Stimulated activated CD8-positive, alpha-beta memory T cell treated with anti-CD3 and anti-CD28 coated beads, Interleukin-4, amount 100 ng/mL, for 24 hours (primary cell): ENCODE measurements around the gene THY1.
"Not testable (repeated sequence)": the region's sequence is repeated elsewhere in the genome, so short reads cannot be mapped to it uniquely, and the experiment has no call there.

Experiments used
- DNase-seq: peaks from one replicate; pipeline ENCODE4 v3.0.0-alpha.2; 2020; ENCODE audit warnings: low read depth

THY1 gene

DNA sequence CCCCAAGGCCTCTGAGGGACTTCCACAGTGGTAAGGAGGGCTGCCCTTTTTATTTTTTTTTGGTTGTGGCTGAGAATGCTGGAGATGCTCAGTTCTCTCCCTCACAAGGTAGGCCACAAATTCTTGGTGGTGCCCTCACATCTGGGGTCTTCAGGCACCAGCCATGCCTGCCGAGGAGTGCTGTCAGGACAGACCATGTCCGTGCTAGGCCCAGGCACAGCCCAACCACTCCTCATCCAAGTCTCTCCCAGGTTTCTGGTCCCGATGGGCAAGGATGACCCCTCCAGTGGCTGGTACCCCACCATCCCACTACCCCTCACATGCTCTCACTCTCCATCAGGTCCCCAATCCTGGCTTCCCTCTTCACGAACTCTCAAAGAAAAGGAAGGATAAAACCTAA is 4.2 kb downstream of the THY1 start:
- no peak for DNase-seq

DNA sequence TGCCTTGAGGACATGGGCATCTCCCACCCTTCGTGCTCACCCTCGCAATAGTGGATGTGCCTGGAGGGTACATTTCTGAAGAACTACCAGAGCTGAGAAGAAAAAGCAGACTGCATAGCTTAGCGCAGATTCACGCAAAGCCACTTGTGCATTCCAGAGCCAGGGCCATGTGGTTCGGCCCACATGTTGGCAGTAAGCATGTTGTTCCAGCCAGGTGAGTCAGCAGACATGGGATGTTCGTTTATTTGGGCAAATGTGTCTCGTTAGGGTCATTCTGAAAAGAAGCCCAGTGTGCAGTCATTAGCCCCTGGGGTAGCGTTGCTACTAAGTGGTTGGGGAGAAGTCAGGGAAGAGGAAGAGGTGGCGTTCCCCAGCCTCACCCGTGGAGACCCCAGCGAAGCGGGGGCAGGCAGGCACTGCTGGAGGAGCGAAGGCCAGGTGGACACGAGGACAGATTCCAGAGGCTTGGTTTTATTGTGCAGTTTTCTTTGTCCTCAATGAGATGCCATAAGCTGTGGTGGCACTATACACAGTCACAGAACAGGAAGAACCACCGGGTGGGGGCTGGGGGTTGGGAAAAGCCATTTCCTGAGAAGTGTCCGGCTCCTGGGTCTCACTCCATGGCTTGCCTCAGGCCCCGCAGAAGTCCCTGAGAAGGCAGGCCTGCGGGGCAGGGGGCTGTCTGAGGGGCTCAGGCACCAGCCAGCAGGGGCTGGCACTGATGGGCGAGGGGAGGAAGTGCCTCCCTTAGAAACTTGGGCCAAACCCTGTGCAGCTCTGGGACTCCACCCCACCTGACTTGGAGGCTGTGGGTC is 5.0 kb downstream of the THY1 start:
- no peak for DNase-seq

DNA sequence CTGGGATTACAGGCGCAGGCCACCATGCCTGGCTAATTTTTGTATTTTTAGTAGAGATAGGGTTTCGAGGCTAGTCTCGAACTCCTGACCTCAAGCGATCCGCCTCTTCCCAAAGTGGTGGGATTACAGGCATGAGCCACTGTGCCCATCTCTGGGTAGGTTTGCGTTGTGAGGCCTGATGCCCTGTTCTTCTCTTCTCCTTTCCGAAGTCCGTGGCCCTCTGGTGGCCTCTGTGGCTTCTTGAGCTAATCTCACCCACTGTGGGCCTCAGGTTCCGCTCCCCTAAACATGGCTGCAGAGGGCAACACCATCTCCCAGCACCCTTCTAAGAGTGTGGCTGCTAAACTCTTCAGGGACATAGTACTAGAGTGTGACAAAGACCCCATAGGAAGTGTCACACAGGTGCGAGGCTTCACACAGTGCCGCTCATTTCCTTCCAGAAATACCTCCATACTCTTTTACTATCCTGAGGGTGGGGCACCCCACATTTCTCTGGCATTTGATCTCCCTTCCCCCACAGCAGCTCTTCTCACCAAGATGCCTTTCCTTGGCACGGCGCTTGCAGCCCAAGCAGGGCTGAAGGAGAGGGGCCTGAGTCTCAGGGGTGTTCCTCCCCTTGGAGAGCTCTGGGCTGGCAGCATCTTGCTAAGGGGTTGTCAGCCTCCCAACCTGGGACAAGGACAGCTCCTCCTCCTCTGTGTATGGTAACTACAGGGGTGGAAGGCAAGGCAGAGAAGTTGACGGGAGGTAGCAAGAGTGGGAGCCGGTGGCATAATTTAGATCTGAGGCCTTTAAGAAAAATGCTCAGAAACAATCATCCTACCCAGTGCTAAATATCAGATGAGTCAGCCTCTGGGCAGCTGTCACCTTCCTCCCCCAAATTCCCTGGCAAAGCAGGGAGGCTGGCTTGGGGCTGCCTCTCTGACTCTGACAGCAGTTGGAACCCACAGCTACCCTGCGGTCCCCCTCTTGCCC is 6.1 kb downstream of the THY1 start:
- no peak for DNase-seq

DNA sequence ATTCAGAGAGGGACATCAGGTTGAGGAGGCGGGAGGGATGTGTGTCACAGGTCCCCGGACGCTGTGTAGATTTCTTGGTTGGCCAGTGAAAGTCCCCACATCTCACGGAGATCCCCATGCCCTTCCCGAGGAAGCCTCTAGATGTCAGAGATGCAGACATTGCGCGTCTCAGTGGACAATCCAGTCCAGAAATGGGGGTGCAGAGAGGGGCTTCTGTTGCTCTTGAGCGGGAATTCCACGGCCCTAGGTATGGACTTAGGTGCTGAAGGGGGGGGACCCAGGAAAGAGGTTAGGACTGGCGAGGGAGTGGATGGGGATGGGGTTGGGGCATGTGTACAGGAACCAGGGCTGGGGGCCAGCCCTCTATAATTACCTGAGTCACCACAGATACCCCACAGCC is 7.0 kb downstream of the THY1 start:
- no peak for DNase-seq

DNA sequence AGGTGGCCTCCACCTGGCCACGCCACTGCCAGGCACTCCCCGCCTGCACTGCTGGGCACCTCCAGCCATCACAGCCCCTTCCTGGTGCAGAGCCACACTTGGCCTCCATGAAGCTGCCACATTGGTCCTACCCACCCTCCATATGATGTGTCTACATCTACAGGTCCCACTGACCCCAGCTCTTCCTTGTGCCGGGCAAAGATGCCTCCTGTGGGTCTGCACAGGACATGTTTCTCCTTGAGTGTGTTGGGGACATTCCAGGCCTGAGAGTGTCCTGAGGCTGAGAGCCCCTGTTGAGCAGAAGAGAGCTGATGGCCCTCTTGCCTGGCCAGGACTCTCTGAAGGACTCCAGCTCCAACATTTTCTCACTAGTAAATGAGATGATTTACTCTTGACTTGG is 7.5 kb downstream of the THY1 start:
- no peak for DNase-seq

DNA sequence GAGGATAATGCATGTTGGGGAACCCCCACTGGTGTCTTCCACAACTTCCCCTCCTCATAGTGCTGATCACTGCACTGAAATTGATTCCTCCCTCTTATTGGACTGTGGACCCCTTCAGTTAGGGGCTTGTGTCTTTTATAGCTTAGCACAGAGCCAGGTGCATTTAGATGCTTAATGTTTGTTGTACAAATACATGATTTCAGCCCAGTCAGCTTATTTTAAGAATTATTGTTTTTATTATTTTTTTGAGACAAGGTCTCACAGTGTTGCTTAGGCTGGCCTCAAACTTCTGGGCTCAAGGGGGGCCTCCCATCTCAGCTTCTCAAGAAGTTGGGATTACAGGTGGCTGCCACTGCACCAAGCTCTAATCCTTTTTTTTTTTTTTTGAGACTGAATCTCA is 8.2 kb downstream of the THY1 start:
- DNase-seq = no peak

DNA sequence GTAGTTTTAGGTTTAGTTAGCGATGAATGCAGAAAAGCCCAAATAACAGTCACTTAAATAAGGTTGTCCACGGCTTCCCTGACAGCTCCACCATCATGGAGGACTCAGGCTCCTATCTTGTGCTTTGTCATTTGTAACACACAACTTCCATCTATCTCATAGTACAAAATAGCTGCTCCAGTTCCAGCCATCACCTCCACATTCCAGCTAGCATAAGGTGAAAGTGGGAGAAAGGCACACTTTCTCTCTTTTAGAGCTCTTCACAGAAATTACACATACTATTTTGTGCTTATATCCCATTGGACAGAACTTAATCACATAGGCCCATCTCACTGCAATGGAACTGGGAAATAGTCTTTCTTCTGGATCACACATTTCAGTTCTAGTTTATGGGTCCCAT is 8.7 kb downstream of the THY1 start:
- DNase-seq = no peak

DNA sequence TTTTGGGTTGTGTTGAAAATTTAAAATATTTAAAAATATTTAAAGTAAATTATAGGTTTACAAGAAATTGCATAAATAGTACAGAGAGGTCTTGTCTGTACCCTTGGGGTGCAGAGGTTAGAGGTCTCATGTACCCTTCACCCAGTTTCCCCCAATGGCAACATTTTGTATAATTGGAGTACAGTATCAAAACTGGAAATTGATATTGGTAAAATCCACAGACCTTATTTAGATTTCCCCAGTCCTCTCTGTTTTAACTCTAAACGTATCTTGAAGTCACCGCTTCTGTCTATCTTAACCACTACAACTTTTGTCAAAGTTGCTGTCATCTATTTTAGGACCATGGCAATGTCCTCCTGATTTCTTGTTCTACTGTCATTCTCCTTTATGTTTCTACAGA is 10.9 kb downstream of the THY1 start:
- no peak for DNase-seq

DNA sequence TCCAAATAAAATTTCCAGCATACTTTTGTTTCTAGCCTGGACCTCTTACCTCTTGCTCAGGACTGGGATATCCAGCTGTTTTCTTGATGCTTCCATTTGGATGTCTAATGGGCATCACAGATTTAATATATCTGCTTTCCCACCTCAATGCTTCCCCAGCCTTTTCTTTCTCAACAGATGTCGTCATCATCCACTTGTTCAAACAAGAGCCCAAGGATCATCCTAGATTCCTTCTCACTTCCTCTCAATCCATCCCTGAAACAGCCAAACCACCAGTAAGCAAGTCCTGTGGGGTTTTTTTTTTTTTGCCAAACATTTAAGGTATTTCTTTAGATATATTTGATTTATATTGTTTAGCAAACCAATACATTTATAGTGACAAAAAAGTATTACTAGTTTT is 12.5 kb downstream of the THY1 start:
- DNase-seq = no peak

DNA sequence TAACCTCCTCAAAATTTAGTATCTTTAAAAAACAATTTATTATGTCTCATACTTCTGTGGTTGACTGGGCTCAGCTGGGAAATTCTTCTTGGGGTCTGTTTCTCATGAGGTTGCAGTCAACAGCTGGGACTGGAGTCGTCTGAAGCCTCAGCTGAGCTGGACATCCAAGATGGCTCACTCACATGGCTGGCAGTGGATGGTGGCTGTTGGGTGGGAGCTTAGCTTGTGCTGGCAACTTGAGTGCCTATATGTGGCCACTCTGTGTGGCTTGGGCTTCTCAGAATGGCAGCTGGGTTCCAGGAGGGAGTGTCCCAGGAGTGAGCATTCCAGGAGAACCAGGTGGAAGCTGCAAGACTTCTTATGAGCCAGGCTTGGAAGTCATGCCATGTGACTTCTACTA is 13.2 kb downstream of the THY1 start:
- DNase-seq = no peak

DNA sequence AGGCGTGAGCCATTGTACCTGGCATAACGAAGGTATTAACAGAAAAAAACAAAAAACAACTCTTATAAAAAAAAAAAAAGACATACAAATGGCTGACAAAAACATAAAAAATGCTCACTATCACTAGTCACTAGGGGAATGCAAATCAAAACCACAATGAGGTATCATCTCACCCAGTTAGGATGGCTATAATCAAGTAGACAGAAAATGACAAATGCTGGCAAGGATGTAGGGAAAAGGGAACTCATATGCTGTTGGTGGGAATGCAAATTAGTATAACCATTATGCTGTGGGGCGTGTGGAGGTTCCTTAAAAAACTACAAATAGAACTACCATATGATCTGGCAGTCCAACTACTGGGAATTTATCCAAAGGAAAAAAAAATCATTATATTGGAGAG is 17.0 kb downstream of the THY1 start:
- DNase-seq = no peak

DNA sequence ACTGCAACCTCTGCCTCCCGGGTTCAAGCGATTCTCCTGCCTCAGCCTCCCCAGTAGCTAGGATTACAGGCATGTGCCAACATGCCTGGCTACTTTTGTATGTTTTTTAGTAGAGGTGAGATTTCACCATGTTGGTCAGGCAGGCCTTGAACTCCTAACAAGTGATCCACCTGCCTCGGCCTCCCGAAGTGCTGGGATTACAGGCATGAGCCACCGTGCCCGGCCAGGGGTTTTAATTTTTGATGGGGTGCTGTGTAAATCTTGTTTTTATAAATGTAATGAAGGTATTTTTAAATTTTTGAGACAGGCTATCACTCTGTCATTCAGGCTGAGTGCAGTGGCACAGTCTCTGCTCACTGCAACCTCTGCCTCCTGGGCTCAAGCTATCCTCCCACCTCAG is 17.5 kb downstream of the THY1 start:
- not testable (repeated sequence) for DNase-seq

DNA sequence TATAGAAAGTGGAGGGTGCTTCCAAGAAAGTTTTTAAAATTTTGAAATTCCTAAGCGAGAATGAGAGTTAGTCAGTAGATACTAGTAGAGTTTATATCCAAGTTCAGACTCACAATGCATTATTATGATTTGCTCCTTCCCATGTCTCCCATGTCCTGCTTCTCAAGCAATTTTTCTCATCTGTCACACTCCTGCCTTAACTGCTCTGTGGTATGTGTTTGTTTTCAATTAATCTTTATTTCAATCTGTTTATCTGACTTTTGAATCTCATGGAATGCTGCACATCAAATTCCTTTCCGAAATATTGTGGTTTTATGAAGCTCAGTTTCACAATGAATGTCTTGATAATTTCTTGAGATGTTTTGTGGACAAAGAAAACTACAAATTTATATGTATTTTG is 18.1 kb downstream of the THY1 start:
- no peak for DNase-seq

DNA sequence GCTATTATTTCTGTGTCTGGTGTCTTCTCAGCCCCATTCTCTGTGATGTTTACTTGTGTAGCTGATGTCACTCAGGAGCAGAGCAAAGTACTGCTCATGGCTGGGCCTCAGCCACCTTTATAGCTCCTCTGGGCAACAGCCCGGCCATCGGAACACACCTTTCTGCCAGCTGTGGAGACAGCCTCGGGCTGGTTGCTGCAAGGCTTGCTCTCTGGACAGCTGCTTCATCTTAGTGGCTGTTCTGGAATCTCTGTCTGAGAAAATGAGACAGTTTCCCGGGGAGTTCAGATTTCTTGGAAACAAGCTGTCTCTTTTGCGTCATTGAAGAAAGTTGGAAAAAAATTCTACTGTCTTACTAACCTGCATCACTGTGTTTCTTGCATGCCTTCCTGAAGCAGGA is 20.0 kb downstream of the THY1 start:
- DNase-seq = no peak

DNA sequence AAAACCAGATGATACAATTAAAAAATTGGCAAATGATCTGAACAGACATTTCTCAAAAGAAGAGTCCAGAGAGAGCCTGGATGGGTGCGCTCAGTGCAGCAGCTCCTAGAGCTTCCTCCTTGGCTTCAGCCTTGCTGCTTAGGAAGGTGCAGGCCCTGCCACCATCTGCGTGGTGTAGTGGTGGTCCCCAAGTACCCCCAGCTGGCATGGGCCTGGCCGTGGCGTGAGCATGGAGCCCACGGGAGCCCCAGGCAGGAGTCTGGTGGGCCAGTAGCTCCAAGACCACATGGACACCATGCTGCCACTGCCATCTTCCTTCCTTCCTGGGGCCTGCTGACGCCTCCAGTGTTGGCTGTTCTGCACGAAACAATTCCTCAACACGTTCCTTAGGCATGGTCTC is 20.5 kb downstream of the THY1 start:
- no peak for DNase-seq

DNA sequence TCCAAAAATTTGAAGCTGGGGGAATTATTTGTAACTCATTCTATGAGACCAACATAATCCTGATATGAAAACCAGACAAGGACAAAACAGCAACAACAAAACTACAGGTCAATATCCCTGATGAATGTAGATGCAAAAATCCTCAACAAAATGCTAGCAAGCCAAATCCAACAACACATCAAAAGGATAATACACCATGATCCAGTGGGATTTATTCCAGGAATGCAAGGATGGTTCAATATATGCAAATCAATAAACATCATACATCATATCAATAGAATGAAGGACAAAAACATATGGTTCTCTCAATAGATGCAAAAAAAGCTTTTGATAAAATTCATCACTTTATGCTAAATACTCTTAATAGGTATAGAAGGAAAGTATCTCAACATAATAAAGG is 22.1 kb downstream of the THY1 start:
- DNase-seq = no peak

DNA sequence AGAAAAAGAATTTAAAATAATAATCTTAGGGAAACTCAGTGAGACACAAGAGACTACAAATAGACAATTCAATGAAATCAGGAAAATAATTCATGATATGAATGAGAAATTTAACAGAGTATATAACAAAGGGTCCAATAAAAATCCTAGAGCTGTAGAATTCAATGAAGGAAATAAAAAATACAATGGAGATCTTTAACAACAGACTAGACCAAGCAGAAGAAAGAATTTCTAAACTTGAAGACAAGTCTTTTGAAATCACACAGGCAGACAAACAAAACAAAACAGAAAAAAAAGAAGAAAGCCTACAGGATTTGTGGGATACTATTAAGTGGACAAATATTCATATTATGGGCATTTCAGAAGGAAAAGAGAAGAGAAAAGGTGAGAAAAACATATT is 25.2 kb downstream of the THY1 start:
- DNase-seq = no peak

DNA sequence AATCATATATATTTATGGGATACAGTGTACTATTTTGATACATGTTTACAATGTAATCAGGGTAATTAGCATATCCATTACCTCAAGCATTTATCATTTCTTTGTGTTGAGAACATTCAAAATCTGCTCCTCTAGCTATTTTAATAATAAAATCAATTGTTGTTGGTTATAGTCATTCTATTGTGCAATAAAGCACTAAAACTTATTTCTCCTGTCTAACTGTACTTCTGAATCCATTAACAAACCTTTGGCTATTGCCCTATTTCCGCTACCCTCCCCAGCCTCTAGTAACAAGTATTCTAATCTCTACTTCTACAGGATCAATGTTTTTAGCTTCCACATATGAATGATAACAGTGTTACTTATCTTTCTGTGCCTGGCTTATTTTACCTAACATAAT is 26.1 kb downstream of the THY1 start:
- DNase-seq = no peak

DNA sequence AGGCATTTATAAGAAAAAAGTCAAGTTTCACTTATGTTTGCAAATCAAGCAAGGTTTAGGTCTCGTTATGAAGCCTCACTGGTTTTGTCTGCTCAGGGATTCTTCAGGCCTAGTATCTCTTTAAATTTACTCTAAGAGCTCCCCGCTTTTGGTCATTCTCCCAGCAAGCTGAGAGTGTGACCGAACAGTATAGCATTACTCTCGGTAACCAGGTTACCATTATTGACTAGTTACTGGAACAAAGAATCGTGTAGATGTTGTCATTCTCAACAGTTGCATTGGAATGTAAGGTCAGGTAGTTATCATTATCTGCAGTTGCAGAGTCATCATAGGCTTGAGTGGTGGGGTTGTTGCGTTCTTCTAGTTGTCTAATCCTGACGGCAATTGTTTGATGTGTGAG is 31.7 kb downstream of the THY1 start:
- no peak for DNase-seq

DNA sequence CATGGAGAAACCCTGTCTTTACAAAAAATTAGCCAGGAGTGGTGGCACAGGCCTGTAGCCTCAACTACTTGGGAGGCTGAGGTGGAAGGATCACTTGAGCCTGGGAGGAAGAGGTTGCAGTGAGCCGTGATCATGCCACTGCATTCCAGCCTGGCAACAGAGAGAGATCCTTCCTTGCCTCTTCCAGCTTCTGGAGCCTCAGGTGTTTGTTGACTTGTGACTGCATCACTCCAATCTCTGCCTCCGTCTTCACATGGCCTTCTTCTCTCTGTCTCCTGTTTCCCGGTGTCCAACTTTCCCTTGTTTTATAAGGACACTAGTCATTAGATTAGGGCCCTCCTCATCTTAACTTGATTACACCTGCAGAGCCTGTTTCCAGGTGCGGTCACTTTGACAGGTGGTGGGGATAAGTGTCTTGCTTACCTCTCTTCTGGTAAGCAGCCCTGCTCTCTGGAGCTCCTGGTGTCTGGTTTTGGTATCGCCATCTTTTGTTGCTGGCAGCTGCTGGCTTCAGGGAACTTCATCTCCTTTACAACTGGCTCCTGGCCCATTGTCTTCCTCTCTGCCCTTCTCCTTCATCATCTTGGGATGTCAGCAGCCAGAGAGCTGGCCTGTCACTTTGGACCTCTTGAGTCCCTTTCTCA is 33.2 kb downstream of the THY1 start:
- DNase-seq = no peak

DNA sequence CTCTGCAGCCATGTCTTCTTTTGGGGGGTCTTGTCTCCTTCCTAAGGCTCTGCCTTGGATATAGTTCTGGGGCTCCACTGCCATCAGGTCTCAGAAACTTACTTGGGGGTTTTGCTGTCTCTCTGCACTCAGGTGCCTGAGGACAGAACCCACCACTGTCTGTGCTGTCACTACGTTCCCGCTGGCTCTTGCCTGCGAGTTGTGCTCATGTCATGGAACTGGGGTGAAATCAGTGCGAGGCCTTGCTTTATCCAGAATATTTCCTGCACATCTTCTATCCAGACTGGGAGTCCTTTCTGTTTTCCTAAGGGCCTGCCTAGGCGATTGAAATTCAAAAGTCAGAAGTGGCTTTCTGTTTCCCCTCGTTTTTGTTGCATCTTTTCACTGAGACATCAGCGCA is 34.9 kb downstream of the THY1 start:
- no peak for DNase-seq

DNA sequence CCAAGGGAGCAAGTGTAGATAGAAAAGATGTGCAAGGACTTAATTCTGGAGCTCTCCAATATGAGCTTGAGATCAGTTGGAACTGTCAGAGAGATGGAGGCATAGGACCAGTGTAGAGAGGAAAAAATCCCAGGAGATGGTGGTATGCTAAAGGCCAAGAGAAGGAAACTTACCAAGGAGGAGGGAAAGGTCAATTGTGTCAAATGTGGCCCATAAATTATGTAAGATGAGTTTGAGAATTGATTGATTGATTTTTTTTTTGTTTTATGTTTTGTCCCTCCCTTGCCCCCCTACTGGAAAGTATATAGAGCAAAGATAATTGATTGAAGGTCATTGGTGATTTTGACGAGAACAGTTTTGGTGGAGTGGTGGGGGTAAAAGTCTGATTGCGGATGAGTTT is 38.6 kb downstream of the THY1 start:
- no peak for DNase-seq

DNA sequence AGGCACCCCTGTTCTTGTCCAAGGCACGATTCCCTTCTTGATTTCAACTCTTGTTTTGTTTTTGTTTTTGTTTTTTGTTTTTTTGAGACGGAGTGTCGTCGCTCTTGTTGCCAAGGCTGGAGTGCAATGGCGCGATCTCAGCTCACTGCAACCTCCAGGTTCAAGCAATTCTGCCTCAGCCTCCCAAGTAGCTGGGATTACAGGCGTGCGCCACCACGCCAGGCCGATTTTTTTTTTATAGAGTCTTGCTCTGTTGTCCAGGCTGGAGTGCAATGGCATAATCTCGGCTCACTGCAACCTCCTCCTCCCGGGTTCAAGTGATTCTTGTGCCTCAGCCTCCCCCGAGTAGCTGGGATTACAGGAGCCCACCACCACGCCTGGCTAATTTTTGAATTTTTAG is 40.5 kb downstream of the THY1 start:
- DNase-seq = not testable (repeated sequence)
